ENCODE data around the gene DPYD.

DNA sequence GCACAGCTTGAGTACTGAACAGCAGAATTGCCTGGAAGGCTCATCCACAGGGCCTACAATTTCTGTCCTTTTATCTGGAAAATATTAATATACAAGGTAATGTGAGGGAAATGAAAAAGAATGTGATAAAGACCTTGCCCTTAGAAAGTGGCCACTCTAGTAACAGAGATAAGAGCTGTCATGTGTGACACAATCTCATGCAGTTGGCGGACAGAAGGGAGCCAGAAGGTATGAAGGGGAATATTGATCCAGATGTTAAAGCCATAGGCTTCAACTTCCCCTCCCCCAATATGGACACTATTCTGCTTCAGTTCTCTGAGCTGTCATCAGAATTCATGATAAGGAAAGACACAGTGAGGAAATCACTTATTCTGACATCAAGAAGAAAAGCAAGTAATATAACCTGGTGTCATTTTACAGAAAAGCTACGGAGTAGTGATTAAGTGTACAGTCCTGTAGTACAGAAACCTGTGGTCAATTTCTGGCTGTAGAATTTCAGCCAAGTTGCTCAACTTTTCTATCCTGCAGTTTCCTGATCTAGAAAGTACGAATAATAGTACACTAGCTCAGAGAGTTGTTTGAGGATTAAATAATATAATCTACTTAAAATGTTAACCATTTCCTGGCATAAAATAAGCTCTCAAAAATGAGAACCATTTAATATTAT, 572.1 kb downstream of the DPYD start:
- TF ChIP-seq, protein P1, sequence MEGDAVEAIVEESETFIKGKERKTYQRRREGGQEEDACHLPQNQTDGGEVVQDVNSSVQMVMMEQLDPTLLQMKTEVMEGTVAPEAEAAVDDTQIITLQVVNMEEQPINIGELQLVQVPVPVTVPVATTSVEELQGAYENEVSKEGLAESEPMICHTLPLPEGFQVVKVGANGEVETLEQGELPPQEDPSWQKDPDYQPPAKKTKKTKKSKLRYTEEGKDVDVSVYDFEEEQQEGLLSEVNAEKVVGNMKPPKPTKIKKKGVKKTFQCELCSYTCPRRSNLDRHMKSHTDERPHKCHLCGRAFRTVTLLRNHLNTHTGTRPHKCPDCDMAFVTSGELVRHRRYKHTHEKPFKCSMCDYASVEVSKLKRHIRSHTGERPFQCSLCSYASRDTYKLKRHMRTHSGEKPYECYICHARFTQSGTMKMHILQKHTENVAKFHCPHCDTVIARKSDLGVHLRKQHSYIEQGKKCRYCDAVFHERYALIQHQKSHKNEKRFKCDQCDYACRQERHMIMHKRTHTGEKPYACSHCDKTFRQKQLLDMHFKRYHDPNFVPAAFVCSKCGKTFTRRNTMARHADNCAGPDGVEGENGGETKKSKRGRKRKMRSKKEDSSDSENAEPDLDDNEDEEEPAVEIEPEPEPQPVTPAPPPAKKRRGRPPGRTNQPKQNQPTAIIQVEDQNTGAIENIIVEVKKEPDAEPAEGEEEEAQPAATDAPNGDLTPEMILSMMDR (IDR thresholded peaks at IDR 0.05; ENCODE audit: insufficient read depth, low read depth, low read length): no peak
- TF ChIP-seq EZH2 (IDR thresholded peaks at IDR 0.05; ENCODE audit: insufficient read depth, low read length): no peak

Data from astrocyte (in vitro differentiated cells and primary cell).